CD4-positive, alpha-beta T cell treated with Interleukin-10 for 1 hour (primary cell): Measurements from ENCODE around the gene FARP1.

Source experiments
- DNase-seq: peaks from one replicate; pipeline ENCODE4 v3.0.0-alpha.2; 2020

The FARP1 gene

DNA sequence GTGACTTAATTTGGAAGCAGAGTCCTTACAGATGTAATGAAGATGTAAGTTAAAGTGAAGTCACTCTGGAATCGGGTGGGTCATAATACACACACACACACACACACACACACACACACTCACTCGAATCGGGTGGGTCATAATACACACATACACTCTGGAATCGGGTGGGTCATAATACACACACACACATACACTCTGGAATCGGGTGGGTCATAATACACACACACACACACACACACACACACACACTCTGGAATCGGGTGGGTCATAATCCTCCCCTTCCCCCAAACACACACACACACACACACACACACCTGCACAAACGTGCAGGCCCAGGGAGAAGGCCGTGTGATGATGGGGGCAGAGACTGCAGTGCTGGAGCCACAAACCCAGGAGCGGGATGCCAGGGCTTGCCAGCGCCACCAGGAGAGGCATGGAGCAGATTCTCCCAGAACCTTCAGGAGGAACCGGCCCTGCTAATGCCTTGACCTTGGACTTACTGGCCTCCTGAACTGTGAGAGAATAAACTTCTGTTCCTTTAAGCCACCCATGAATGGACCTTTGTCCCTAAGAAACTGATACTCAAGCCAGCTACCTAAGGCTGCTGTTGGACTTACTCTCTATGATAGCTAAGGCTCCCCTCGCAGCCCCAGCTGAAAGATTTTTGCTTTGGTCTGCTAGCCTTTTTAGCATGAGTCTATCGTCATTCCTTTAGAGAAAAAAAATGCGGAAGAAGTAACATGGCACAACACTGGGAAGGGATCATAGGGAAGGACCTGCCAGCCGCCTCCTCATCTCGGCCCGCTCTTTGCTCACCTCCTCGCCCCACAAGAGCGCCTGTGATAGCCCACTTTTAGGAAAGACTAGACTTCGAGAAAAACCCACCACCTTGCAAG is 170.4 kb downstream of the FARP1 start:
- no peak for DNase-seq

DNA sequence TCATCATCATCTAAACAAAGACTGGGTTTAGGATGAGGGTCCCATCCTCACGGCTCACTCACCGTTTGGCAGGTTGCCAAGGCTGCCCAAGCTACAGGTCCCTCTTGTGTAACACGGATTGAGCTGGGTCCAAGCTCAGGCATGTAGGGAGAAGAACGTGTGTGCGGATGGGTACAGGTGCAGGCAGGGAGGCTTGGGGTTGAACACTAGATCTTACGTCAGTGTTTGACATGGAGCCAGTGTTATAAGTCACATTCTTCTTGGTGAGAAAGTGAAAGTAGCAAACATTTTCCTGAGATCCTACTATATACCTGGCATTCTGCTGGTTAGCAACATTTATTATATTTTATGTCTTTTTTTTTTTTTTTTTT is 171.0 kb downstream of the FARP1 start:
- DNase-seq: no peak

DNA sequence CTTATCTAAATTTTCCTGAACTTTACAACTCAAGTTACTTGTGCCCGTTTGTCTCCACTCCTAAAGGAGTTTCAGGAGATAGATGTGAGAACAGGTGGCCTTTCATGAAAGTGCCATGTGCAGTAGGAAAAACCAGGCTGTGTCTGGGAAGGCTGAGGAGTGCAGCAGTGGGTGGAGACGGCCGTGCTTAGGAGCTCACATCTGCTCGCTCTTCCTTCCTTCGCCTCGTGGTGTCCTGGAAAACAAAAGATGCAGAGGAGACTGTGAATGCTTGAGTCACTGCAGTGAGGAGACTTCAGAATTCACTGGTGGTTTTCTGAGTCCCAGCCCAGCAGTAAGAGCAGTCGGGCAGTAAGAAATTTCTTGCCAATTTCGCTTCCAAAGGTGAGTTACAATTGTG is 172.6 kb downstream of the FARP1 start:
- no peak for DNase-seq

DNA sequence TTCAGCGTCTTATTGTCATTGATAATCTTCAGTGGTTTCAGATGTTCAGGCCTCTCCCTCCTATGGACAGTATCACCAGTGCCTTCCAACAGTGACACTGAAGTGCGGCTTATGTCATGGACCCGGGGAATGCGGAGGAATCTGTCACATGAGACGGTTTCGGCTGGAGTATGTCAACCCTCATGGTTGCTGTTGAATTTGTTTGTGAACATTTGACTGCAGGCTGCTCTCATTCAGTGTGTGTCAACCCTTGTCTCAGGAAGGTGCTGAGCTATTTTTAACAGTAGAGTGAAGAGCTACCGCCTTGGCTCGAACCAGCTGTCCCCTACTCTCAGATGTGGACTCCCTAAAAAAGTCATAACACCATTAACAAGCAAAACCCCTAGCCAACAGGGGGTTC is 173.0 kb downstream of the FARP1 start:
- DNase-seq: no peak

DNA sequence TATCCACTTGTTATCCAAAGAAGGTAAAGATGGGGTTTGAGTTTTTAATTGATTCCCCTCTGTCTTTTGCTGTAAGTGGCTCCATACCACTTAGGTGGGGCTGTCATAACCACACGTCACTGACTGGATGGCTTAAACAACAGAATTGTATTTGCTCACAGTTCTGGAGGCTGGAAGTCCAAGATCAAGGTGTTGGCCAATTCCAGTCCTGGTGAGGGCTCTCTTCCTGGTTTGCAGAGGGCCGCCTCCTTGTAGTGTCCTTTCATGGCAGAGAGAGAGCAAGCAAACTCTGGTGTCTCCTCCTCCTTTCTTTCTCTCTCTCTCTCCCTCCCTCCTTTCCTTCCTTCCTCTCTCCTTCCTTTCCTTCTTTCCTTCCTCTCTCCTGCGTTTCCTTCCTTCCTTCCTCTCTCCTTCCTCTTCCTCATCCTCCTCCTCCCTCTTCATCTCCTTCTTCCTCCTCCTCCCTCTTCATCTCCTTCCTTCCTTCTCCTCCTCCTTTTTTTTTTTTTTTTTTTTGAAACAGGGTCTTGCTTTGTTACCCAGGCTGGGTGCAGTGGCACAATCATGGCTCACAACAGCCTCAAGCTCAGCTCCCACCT is 174.8 kb downstream of the FARP1 start:
- no peak for DNase-seq

DNA sequence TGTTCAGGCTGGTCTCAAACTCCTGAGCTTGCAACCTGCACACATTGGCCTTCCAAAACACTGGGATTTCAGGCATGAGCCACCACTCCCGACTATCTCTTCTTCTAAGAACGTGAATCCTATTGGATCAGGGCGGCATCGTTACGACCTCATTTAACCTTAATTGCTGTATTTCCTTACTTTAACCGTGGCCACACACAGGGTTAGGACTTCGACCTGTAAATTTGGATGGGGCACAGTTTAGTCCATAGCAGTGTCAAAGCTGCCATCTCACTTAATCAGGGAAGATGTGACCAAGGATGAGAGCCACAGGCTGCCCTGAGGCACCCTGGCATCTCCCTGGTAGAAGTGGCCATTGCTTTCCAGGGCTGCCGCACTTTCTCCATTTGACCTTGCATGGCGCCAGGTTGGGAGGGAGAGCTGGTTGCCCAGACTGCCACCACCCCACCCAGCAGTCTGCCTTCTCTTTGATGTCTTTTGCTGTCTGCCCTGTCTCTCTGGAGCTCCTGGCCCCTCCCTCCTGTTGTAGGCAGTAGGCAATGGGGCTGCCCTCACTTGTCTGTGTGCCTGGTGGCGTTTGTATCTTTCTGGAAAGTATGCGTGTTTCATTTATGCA is 175.5 kb downstream of the FARP1 start:
- no peak for DNase-seq

DNA sequence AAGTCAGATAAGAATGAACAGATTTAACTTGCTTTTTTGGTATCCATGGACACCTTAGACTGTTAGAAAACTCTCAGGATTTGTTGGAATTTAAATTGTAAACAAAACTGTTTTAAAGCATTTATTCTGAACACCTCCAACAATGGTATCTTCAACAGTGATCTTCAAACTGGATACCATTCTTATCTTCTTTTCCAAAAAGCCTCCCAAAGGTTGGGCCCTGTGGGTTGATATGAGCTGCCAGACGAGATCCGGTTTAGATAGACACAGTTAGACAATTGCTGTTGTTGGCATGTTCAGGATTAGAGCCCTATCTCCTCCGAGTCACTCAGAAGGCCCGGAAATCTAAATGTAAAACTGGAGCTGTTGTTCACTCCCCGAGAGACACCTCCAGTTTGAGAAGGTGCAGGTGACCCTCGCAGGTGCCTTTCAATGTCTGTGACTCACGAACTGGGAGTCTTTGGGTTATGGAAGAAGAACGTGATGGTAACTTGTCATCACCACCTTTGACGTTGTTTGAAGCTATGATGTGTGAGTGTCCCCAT is 177.7 kb downstream of the FARP1 start:
- no peak for DNase-seq

DNA sequence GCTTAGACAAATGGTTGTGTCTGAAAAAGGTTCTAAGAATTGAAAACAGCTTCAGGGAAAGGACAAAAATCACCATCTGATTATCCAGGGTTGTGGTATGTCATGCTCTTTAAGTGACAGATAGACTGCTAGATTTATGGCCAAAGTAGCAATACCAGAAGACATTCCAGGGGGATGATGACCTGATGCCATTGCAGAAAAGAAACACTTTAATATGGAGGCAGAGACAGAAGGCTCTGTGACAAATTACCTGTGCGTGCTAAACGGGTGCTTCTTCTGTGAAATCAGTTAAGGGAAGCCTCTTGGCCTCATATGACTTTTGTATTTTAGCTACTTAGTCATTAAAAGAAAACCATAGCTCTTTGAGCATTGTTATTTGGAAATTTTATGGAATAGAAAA is 178.5 kb downstream of the FARP1 start:
- DNase-seq: no peak

DNA sequence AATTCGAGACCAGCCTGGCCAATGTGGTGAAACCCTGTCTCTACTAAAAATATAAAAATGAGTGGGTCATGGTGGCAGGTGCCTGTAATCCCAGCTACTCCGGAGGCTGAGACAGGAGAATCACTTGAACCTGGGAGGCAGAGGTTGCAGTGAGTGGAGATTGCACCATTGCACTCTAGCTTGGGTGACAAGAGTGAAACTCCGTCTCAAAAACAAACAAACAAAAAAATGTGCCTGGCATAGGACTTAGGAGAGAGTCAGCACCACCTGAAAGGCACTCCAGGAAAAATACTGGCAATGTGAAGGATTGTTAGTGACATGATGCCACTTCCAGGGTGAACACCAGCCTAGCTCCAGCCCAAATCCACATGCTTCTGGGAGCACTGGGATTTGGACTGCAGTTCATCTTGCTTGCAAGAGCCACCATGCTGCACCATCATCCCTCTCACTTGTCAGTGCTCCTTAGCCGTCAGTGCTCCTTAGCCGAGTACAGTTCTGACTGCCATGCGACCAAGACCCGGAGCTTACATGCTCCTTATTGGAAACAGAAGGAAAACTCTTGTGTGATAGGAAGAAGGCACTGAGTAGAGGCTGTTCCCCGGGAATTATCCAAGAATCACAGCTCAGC is 179.3 kb downstream of the FARP1 start:
- DNase-seq: no peak

DNA sequence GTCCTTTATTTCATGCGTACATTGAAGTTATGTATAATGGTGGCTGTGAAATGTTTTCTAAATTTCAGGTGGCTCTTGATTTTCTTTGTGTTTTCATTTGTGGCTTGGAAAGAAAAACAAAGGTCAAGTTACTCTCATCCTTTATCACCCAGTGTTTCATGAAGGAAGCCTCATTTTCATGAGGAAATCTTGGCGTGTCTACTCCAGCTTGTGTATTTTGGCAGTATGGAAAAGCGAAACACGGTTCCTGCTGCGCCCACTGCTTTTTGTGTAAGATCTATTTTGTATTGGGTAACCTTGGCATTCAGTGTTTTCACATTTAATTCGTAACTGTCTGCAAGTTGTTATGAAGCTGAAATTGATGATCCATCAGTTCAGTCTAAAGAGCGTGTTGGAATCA is 181.2 kb downstream of the FARP1 start:
- no peak for DNase-seq

DNA sequence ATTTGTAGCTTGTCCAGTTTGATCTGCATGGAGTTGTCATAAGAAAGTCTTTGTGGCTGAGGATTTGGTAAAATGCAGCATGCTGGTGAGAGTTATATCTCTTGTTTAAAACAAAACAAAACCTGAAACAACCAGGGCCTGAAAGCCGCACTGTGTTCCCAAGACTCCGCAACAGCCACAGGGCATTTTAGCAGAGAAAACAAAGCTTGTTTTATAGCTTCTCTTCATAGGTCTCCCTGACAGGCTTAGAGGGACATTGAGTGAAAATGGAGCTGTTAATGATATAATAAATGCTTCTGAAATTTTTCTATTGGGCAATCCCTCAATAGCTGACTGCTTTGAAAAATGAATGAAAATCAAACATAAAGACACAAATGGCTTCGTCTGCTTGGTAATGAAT is 182.8 kb downstream of the FARP1 start:
- DNase-seq: no peak

DNA sequence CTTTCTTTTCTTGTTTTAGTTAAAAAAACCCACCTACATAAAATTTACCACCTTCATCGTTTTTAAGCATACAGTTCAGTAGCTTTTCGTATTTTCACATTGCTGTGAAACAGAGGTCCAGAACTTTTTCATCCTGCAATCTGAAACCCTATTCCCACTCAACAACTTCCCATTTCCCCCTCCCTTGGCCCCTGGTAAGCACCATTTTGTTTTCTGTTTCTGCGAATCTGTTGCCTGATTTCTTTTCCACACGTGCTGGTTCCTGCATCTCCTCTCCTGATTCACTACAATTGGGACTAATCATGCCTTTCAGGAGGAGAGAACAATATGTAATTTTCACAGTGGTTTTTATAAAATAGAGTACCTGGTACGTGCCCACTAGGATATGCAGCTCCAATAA is 183.4 kb downstream of the FARP1 start:
- DNase-seq: no peak

DNA sequence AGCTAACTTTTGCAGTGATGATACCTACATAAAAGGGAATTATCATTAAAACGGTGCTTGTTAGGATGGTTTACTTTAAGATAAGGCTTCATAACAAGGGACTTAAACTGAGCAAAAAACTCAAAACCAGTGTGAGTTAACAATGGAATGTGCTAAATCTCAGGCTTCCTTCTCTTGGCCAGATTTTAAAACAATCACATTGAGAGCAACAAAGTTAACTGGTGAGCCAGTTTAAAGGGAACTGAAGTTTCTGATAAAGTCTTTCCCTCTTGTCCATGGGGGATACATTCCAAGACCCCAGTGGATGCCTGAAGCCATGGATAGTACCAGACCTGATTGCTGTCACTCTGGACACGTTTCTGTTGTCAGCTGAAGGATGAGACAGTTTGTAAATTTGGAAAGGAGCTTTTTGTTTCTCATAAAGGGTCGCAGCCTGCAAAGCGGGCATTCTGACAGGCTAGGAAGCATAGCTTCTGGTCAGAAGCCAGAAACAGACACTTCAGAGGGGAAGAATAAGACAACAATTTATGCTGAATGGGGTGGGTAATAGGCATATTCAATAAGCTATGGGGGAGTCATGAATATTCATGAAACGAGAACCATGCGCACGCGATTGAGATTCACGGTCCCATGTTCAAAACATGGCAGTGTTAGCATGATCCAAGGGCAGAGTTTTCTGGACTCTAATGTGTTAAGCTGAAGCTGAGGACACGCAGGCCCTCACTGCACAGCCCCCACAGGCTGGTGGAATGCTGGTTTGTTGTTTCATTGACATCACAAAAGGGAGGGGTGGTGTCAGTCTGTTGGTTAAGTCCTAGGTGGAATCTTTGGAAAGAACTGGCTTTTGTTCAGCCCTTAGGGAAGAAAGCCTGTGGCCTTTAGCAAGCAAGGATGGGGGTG is 184.7 kb downstream of the FARP1 start:
- DNase-seq: no peak

DNA sequence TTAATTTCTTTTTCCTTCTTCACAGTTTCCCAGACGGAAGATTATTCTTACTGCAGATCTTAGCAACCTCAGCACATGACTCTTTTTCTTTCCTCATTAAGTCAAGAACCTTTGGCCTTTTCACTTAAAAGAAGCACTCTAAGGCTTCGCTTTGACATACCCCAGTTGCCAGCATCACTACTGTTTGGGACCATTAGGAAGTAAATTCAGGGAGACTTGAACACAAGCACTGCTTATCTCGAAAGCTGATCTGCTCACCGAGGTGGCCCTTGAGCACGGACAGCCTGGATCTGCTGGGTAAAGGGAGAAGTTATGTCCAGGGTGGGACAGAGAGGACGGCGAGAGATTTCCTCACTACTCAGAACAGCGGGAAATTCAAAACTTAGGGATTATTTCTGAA is 185.6 kb downstream of the FARP1 start:
- no peak for DNase-seq

DNA sequence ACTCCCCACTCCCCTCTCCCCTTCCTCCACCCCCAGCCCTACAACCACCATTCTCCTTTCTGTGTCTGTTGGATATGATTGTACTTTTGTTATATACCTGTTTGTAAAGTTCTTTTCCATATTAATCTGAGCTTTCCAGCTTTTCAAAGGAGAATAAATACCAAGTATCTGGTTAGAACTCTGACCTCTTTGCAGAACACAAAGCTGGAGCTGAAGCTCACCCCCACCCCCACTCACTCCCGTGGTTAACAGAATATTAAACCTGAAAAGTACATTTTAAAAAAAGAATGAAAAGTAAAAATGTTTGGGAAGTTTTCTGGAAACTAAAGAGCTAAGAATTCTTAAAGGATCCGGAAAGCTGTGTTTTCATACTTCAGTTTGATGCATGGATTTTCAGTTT is 189.3 kb downstream of the FARP1 start:
- no peak for DNase-seq

DNA sequence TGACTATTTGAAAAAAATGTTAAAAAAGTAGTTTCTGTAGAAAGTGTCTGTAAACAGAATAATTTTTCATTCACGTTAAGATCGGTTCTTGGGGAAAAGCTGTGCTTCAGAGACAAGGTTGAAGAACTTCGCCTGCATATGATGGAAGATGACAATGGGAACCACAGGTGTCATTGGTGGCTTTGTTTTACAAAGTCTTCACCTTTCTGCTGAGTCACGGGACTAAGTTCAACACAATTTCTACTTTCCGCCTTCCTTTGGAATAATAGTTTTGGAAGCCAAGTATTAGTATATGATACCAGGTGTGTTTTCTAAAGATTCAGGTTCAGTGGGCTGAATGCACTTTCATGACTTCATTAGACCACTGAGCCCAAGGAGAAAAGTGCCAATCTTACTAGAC is 189.8 kb downstream of the FARP1 start:
- no peak for DNase-seq

DNA sequence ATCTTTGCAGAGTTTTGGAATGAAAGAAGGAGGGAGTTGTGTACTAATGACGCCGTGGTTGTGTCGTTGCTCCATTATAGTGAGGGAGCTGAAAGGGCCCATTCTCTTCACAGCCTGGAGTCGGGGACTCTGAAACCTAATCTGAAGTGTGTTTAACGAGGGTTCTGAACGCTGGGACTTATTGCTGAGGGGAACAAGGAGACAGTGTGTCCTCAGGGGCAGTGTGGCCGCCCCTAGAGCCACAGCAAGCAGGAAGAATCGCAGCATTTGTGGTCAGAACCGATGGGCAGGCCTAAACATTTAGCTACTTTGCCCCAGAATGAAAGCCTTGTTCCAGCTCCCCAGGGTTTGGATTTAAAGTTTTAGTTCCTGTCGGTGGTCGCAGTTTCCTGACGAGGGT is 190.6 kb downstream of the FARP1 start:
- DNase-seq: no peak

DNA sequence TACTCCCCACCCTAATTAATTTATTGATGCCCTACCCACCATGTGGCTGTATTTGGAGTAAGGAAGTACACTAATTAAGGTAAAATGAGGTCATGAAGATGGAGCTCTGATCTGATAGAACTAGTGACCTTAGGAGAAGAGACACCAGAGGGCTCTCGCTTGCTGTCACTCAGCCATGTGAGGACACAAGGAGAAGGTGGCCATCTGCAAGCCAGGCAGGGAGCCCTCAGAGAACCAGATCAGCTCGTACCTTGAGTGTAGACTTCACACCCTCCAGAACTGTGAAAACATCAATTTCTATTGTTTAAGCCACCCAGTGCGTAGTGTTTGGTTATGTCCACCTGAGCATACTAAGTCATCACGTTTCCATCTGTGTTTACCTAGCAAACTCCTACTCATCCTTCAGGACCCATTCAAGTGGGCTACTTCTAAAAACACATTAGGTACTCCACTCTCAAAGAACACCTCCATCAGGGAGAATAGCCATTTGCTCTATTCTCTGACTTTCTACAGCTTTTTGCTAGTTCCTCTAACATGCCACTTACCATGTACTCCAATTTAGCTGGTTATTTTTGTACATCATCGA is 191.8 kb downstream of the FARP1 start:
- DNase-seq: no peak

DNA sequence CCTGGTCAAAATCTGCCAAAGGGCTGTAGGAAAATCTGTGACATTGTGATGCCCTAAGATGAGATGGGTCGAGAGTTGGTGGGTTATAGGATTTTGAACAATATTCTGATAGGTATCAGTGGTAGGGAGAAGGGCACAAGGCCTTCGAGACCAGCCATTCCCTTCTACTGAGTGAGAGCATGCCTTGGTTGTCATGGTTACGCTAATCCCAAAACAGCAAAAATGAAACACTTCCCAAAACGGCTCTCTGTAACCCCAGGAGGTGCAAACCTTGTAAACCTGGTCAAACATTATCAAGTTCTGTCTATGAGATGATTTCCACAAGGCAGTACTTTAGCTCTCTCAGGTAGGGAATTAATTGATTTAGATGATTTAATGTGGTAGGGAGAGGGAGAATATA is 192.8 kb downstream of the FARP1 start:
- DNase-seq: no peak

DNA sequence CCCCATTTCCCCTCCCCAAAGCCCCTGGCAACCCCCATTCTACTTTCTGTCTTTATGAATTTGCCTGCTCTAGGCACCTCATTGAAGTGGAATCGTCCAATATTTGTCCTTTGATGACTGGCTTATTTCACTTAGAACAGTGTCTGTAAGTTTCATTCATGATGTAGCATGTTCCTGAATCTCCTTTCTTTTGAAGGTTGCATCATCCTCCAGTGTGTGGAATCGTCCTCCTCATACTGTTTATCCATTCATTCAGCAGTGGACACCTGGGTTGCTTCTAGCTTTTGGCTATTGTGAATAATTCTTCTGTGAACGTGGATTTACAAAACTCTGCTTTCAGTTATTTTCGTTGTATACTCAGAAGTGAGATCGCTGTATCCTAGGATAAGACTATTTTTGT is 195.4 kb downstream of the FARP1 start:
- no peak for DNase-seq

DNA sequence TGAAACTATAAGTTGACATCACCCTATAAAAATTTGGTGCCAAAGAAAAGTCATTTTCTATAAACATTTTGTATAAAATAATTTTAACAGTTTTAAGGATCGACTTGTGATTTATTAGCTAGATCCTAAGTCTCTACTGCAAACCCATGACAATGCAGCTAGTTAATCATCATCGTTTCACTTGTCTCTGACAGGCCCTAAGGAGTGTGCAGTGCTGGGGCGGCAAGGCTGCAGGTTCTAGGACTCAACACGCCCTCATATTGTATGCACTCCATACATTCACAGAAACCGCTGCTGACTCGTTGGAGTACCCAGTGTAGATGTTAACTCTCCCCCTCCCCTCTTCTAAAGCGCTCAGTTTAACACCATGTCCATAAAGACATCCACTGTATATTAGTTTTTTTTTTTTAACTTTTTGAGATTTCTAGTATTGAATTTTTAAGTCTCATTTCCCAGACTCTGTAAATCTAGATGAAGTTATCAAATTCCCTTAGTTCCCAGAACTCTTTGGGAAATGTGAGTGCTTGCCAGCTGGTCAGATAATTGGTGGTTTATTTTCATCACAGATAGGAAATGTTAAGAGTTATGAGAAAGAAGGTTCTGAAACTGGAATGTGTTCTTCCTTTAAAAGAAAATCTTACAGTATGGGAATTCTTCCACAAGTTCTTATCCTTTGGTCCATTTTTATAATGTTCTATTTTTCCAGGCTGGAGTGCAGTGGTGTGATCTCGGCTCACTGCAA is 197.0 kb downstream of the FARP1 start:
- no peak for DNase-seq
